Cardiac muscle cell (in vitro differentiated cells and primary cell): ENCODE measurements around the gene CAB39L. TPM values are rescaled to one million over a fixed set of nuclear protein-coding genes. Genes with fewer than 3 reads are reported as not detected.

ENCODE experiments used
- DNase-seq, 2 donors: peaks; one replicate each; pipeline versions ENCODE4 v3.0.0 to v3.0.0-alpha.2; 2010 to 2017; ENCODE audit warnings: low read depth in 1 of 2, low spot score in 1 of 2
- H3K27ac ChIP-seq: fragments of 200-600 bp; sonication (generic); 2 replicates; pipeline ENCODE4 v1.5.1; 2016
- H3K27me3 ChIP-seq: fragments of 200-600 bp; sonication (generic); 2 replicates; pipeline ENCODE4 v1.6.0; 2016; ENCODE audit warnings: control low read depth
- H3K36me3 ChIP-seq: fragments of 200-600 bp; sonication (generic); 2 replicates; pipeline ENCODE4 v1.5.1; 2016; ENCODE audit warnings: control low read depth
- H3K4me1 ChIP-seq: fragments of 200-600 bp; sonication (generic); 2 replicates; pipeline ENCODE4 v1.8.1; 2017; ENCODE audit warnings: low read depth, mild to moderate bottlenecking, mixed run types
- H3K4me3 ChIP-seq: fragments of 200-600 bp; sonication (generic); 2 replicates; pipeline ENCODE4 v1.5.1; 2016; ENCODE audit warnings: mild to moderate bottlenecking
- H3K9me3 ChIP-seq: fragments of 200-600 bp; sonication (generic); 2 replicates; pipeline ENCODE4 v1.5.1; 2017; ENCODE audit warnings: low read depth, mild to moderate bottlenecking, control low read depth
- CTCF ChIP-seq: IDR thresholded peaks from 2 replicates; pipeline ENCODE4 v1.5.1; 2012; ENCODE audit warnings: low read depth, mild to moderate bottlenecking, low read length
- polyA plus RNA-seq: library from polyadenylated mRNA; unstranded; fragments of >200 nt; fragmentation: Nextera tagmentation; extraction: Ambion mirVana; gene quantifications from 2 replicates; pipeline ENCODE4 v1.2.1, GENCODE V29; 2016
- total RNA-seq: library from RNA; depleted of rRNA; stranded (reverse); fragments of >200 nt; gene quantifications from 2 replicates; pipeline ENCODE4 v1.2.3, GENCODE V29; 2016

The CAB39L gene
- total and polyA plus RNA-seq, 2 experiments from 2014 or later: 22.3 to 25.5 TPM

DNA sequence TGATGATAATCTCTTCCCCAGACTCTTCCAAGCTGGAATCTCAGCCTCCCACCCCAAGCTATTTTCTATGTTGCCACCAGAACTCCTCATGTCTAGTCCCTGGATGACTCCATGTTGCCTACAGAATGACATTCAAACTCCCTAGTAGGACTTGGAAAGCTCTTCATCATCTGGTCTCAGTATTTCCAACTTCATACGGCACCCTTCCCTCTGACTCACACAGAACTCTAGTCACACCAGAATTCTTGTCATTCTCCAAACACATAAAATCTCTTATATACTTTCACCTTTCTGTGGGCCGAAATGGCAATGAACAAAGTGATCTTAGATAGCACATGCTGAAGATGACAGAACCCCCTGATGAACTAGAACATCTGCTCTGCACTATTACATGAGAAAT lies 86.2 kb downstream of the CAB39L start:
- Histone ChIP-seq H3K4me3 (no peak overlapping the region), H3K9me3 (no peaks in the 10 kb centered on the region)

GRCh38 chr13:49356223-49356622 lies 87.6 kb downstream of the CAB39L start:
- Histone ChIP-seq H3K9me3 (no peaks in the 10 kb centered on the region), H3K36me3 (no peaks in the 10 kb centered on the region), H3K4me1 (no peaks in the 10 kb centered on the region), H3K27ac (no peak overlapping the region), H3K4me3 (no peak overlapping the region), H3K27me3 (no peaks in the 10 kb centered on the region)
- TF ChIP-seq CTCF: no peak
- peak in 1 of 2 donors; percentile 62 for DNase-seq

More for the DNA sequence above, 86.2 kb downstream of the CAB39L start:
- TF ChIP-seq CTCF: no peak
- no peak overlapping the region for H3K27ac ChIP-seq
- H3K36me3 ChIP-seq: no peaks in the 10 kb centered on the region
- no peaks in the 10 kb centered on the region for H3K27me3 ChIP-seq
- no peaks in the 10 kb centered on the region for H3K4me1 ChIP-seq
- DNase-seq: no peak

- no peaks in the 10 kb centered on the region for H3K4me1 ChIP-seq
Measured at GRCh38 chr13:49354719-49355118, 89.1 kb downstream of the CAB39L start.

DNA sequence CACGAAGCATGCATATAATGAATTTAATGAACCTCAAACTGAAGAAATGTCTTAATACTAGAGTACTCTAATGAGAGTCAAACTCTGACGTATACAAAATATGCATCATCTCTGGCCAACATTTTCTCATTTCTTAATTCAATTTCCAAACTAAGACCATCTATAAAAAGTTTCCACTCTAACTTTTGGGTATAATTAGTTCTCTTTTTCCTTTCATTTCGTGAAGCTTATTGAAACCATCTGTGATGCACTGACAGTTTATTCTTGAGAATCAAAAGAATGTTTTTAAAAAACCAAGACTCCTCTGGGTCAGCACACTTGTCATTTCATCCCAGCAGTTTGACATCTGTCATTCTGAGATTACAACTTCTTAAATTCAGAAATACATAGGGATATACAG lies 90.0 kb downstream of the CAB39L start:
- TF ChIP-seq CTCF: no peak
- no peaks in the 10 kb centered on the region for H3K27me3 ChIP-seq
- no peak overlapping the region for H3K27ac ChIP-seq
- peaks cover 1% of the 10 kb centered on the region for H3K4me1 ChIP-seq
- no peak for DNase-seq
- no peaks in the 10 kb centered on the region for H3K36me3 ChIP-seq
- no peak overlapping the region for H3K4me3 ChIP-seq
- H3K9me3 ChIP-seq: no peaks in the 10 kb centered on the region

More at GRCh38 chr13:49354719-49355118, 89.1 kb downstream of the CAB39L start:
- Histone ChIP-seq H3K9me3 (no peaks in the 10 kb centered on the region), H3K27ac (no peak overlapping the region), H3K27me3 (no peaks in the 10 kb centered on the region), H3K36me3 (no peaks in the 10 kb centered on the region), H3K4me3 (no peak overlapping the region)
- no peak for TF ChIP-seq CTCF
- no peak for DNase-seq

DNA sequence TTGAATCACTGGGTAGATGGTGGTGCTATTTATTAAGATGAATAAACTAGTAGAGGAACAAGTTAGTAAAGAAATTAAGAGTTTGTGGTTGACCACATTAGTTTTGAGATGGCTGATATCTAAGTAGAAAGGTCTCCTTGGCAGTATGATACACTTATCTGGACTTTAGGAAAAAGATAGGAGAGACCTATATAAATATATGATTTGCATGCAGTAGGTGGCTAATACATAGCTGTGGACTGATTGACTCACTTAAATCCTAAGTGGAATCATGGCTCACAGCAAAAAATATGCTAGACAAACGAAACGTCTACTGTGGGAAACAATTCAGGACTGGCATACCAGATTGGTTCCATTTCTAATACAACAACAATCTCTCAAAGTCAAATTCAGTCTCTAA lies 92.0 kb downstream of the CAB39L start:
- Histone ChIP-seq H3K36me3 (no peaks in the 10 kb centered on the region), H3K27me3 (no peaks in the 10 kb centered on the region), H3K4me1 (peaks cover 3% of the 10 kb centered on the region), H3K9me3 (no peaks in the 10 kb centered on the region), H3K4me3 (no peak overlapping the region), H3K27ac (peak overlapping the region; percentile 55)
- no peak for DNase-seq
- TF ChIP-seq CTCF: no peak

GRCh38 chr13:49348751-49349150 lies 95.1 kb downstream of the CAB39L start:
- no peak overlapping the region for H3K27ac ChIP-seq
- H3K9me3 ChIP-seq: no peaks in the 10 kb centered on the region
- DNase-seq: no peak
- no peaks in the 10 kb centered on the region for H3K27me3 ChIP-seq
- H3K36me3 ChIP-seq: no peaks in the 10 kb centered on the region
- TF ChIP-seq CTCF: no peak
- H3K4me1 ChIP-seq: peaks cover 3% of the 10 kb centered on the region
- no peak overlapping the region for H3K4me3 ChIP-seq
